HS-5 (cell line): ENCODE results near the gene TSSK2.

Source experiments
- DNase-seq: peaks from one replicate; pipeline ENCODE4 v3.0.0-alpha.2; 2012; ENCODE audit warnings: low read depth

TSSK2 gene

GRCh38 chr22:19169947-19170318 lies 38.8 kb downstream of the TSSK2 start:
- DNase-seq, result no peak

- DNase-seq, result no peak
These were observed 41.3 kb downstream of the TSSK2 start for GRCh38 chr22:19172213-19173046.

GRCh38 chr22:19173047-19174035 lies 42.2 kb downstream of the TSSK2 start:
- DNase-seq, result no peak

- peak; percentile 79 for DNase-seq
These were observed 43.3 kb downstream of the TSSK2 start for GRCh38 chr22:19174106-19175025.

- DNase-seq, result no peak
These were observed 44.0 kb downstream of the TSSK2 start for GRCh38 chr22:19175026-19175601.

- no peak for DNase-seq
These were observed 44.6 kb downstream of the TSSK2 start for GRCh38 chr22:19175602-19176174.

GRCh38 chr22:19176175-19176643 lies 45.1 kb downstream of the TSSK2 start:
- no peak for DNase-seq

- no peak for DNase-seq
These were observed 45.6 kb downstream of the TSSK2 start for GRCh38 chr22:19176732-19177131.

GRCh38 chr22:19177164-19178064 lies 46.3 kb downstream of the TSSK2 start:
- DNase-seq, result no peak

GRCh38 chr22:19178065-19178656 lies 47.1 kb downstream of the TSSK2 start:
- DNase-seq, result no peak

GRCh38 chr22:19178657-19179496 lies 47.8 kb downstream of the TSSK2 start, which contains the start of gene SLC25A1:
TSS of gene SLC25A1 (minus strand) at chr22:19178736. CDS start at chr22:19178673, 63 bp downstream.
- no peak for DNase-seq

GRCh38 chr22:19179497-19180048 lies 48.5 kb downstream of the TSSK2 start:
- no peak for DNase-seq

GRCh38 chr22:19180234-19180633 lies 49.1 kb downstream of the TSSK2 start:
- no peak for DNase-seq

- DNase-seq, result no peak
These were observed 49.8 kb downstream of the TSSK2 start for GRCh38 chr22:19180740-19181410.

- no peak for DNase-seq
These were observed 50.8 kb downstream of the TSSK2 start for GRCh38 chr22:19181786-19182471.
